Erythroblast (primary cell): ENCODE results near the gene ZNF274.

Experiments
- GATA1 ChIP-seq: IDR thresholded peaks from 2 replicates; pipeline ENCODE4 v1.6.1; 2011; ENCODE audit warnings: low read depth, mild to moderate bottlenecking, control low read depth, low read length, moderate library complexity
- POLR2A ChIP-seq: IDR thresholded peaks from 2 replicates; pipeline ENCODE4 v1.6.1; 2011; ENCODE audit warnings: mild to moderate bottlenecking, low read length

- TF ChIP-seq POLR2A (no peak), GATA1 (no peak)
Observed at GRCh38 chr19:58154287-58154678, 28.6 kb upstream of the ZNF274 start.
